K562 (cell line): ENCODE results near the gene CYP46A1. TPM values are rescaled to one million over a fixed set of nuclear protein-coding genes. Genes with fewer than 3 reads are reported as not detected.

ENCODE experiments used
- ATAC-seq: fragments of 200-7000 bp; cut with Tn5 transposase; 3 replicates; pipeline ENCODE4 v1.9.1; 2020; ENCODE audit warnings: moderate library complexity
- Bru-seq: library from RNA; stranded (reverse); fragments of 400-500 nt; gene quantifications from one replicate; lab custom pipeline; 2021; lab: Mats Ljungman, UMichigan
- BruChase-seq, 2 experiments: library from RNA; stranded (reverse); fragments of 400-500 nt; gene quantifications; one replicate each; lab custom pipeline; 2021; lab: Mats Ljungman, UMichigan
- BruUV-seq: library from RNA; stranded (reverse); fragments of 400-500 nt; replicated peaks from 2 replicates; lab custom pipeline; 2021; lab: Mats Ljungman, UMichigan
- CTCF ChIA-PET: fragments of 300-600 bp; formaldehyde crosslinking; extraction: SDS; loops from one replicate; lab custom pipeline; 2021; ENCODE audit warnings: low intra/inter-chr PET ratio; lab: Yijun Ruan, JAX
- POLR2A ChIA-PET: fragments of 300-600, 350-650 bp; sonication (Branson Sonifier 250); formaldehyde crosslinking; extraction: SDS; loops from one replicate; lab custom pipeline; 2021; ENCODE audit warnings: antibody characterized with exemption, inconsistent platforms; lab: Yijun Ruan, JAX
- DNase-seq, 4 experiments: peaks; one replicate each; pipeline versions ENCODE4 v3.0.0 to v3.0.0-alpha.2; 2011 to 2018; ENCODE audit warnings: low spot score in 3 of 4, mixed read lengths in 3 of 4; ENCODE audit errors: extremely low read depth in 1 of 4
- FAIRE-seq: peaks from 2 replicates; lab custom pipeline; 2011; peaks lifted over from hg19 to GRCh38; lab: Jason Lieb, UNC
- H2AFZ ChIP-seq: 2 replicates; pipeline ENCODE4 v1.6.0; 2011; ENCODE audit warnings: low read depth, low read length, control low read depth, inconsistent platforms
- H3K27ac ChIP-seq: fragments of 200-600 bp; 3 replicates; pipeline ENCODE4 v1.8.0; 2011; ENCODE audit warnings: low read depth, mild to moderate bottlenecking, control low read depth, inconsistent platforms, low read length, moderate library complexity, mixed read lengths; ENCODE audit errors: extremely low read depth
- H3K27me3 ChIP-seq, 2 experiments: fragments of 300-600 bp in 1 of 2; 2 replicates in 1 of 2; 3 replicates in 1 of 2; pipeline versions ENCODE4 v1.6.0 to v1.8.0; 2011; ENCODE audit warnings: inconsistent platforms in 2 of 2, low read length in 2 of 2, mild to moderate bottlenecking in 1 of 2, mixed read lengths in 1 of 2, moderate library complexity in 1 of 2; ENCODE audit not compliant: control insufficient read depth in 2 of 2, insufficient read depth in 2 of 2
- H3K36me3 ChIP-seq: fragments of 300-600 bp; 3 replicates; pipeline ENCODE4 v1.8.0; 2011; ENCODE audit warnings: mild to moderate bottlenecking, low read length, inconsistent platforms; ENCODE audit not compliant: control insufficient read depth, insufficient read depth
- H3K4me1 ChIP-seq, 2 experiments: fragments of 200-600 bp in 1 of 2; replicated peaks in 1 of 2; 2 replicates in 1 of 2; 3 replicates in 1 of 2; pipeline versions ENCODE4 v1.5.1 to v1.8.0; 2011; ENCODE audit warnings: inconsistent platforms in 2 of 2, low read length in 2 of 2, mild to moderate bottlenecking in 1 of 2, mixed read lengths in 1 of 2, moderate library complexity in 1 of 2; ENCODE audit not compliant: control insufficient read depth in 2 of 2, insufficient read depth in 2 of 2
- H3K4me2 ChIP-seq: 2 replicates; pipeline ENCODE4 v1.6.1; 2011; ENCODE audit warnings: low read length, control low read depth, inconsistent platforms, mixed read lengths; ENCODE audit not compliant: insufficient read depth
- H3K4me3 ChIP-seq: fragments of 200-600 bp; sonication (generic), shearing (Covaris generic); 2 replicates; pipeline ENCODE4 v1.5.1; 2016; ENCODE audit warnings: control low read depth, inconsistent platforms
- H3K79me2 ChIP-seq: fragments of 200-600 bp; 3 replicates; pipeline ENCODE4 v1.8.0; 2011; ENCODE audit warnings: low read length, inconsistent platforms; ENCODE audit not compliant: control insufficient read depth, insufficient read depth
- H3K9ac ChIP-seq, 2 experiments: 2 replicates each; pipeline versions ENCODE4 v1.6.0 to v1.6.1; 2011; ENCODE audit warnings: low read depth in 2 of 2, low read length in 2 of 2, control low read depth in 1 of 2, inconsistent platforms in 1 of 2, mild to moderate bottlenecking in 1 of 2, mixed read lengths in 1 of 2; ENCODE audit not compliant: insufficient read depth in 1 of 2
- H3K9me1 ChIP-seq: one replicate; pipeline ENCODE4 v1.6.0; 2011; ENCODE audit warnings: inconsistent platforms, mild to moderate bottlenecking, low read length, moderate library complexity; ENCODE audit not compliant: control insufficient read depth, insufficient read depth
- H3K9me3 ChIP-seq: replicated peaks from 2 replicates; pipeline ENCODE4 v1.5.1; 2011; ENCODE audit warnings: low read depth, low read length, inconsistent platforms; ENCODE audit not compliant: control insufficient read depth, insufficient read depth
- H4K20me1 ChIP-seq: replicated peaks from 2 replicates; pipeline ENCODE4 v1.6.1; 2011; ENCODE audit warnings: low read length, inconsistent platforms, mixed read lengths; ENCODE audit not compliant: control insufficient read depth, insufficient read depth
- POLR2H ChIP-seq: IDR thresholded peaks from 2 replicates; pipeline ENCODE4 v1.6.1; 2016; ENCODE audit warnings: missing genetic modification characterization, low read depth, mild to moderate bottlenecking, control low read depth, missing compliant biosample characterization, moderate library complexity
- RBM22 ChIP-seq: fragments of 200-400 bp; formaldehyde crosslinking; IDR thresholded peaks from 2 replicates; pipeline ENCODE4 v1.6.1; 2018; ENCODE audit warnings: low read length, low read depth; ENCODE audit not compliant: poor library complexity, severe bottlenecking
- TCFL5 ChIP-seq: fragments of 250-450 bp; sonication (Bioruptor Pico); conservative IDR thresholded peaks from 2 replicates; pipeline ENCODE4 v1.6.1; 2021; ENCODE audit warnings: mild to moderate bottlenecking, moderate library complexity, matching md5 sums
- ZBTB1 ChIP-seq: sonication (generic); formaldehyde crosslinking; IDR thresholded peaks from 2 replicates; pipeline ENCODE4 v1.8.1; 2023; ENCODE audit warnings: missing genetic modification reagents, low read depth, mild to moderate bottlenecking, borderline replicate concordance
- WGBS: fragments of 100-300 bp; shearing (Covaris generic); methylation state at CpG from one replicate; pipeline ENCODE4 v1.1.6; 2016; ENCODE audit warnings: low coverage, mixed read lengths; ENCODE audit not compliant: insufficient coverage; ENCODE audit errors: missing lambda C conversion rate; 5-methylcytosine and 5-hydroxymethylcytosine counted together
- in situ Hi-C: fragments of 300-500 bp; cut with MboI; formaldehyde crosslinking; loops from 4 replicates; pipeline ENCODE4 v1.15.0; 2018; ENCODE audit warnings: inconsistent platforms, mixed read lengths
- intact Hi-C: fragments of 100-400 bp; cut with micrococcal nuclease; formaldehyde crosslinking; loops from 2 replicates; pipeline ENCODE4 v1.14.2; 2022
- long read RNA-seq, 3 experiments: library from polyadenylated mRNA in 2 of 3; library from RNA in 1 of 3; unstranded in 2 of 3; stranded (forward) in 1 of 3; transcript quantifications; one replicate each; pipeline ENCODE4 v2.0.0, GENCODE V29; 2019 to 2022
- polyA minus RNA-seq, 3 experiments: library from RNA; depleted of rRNA, polyadenylated mRNA; stranded (reverse); fragments of >200 nt; gene quantifications; 2 replicates each; pipeline ENCODE4 v1.2.3, GENCODE V29; 2011
- polyA plus RNA-seq, 8 experiments: library from polyadenylated mRNA; depleted of rRNA in 4 of 8; stranded (reverse) in 5 of 8; unstranded in 3 of 8; fragments of >200 nt; fragmentation: Nextera tagmentation in 2 of 8; fragmentation: Illumina TruSeq in 1 of 8; extraction: Ambion mirVana in 2 of 8; extraction: Trizol in 1 of 8; gene quantifications; 2 replicates each; pipeline versions ENCODE4 v1.2.1 to v1.2.3, GENCODE V29; 2011 to 2014; ENCODE audit warnings: inconsistent platforms in 1 of 8, missing spikeins in 1 of 8
- total RNA-seq, 7 experiments: library from RNA; depleted of rRNA in 6 of 7; stranded (reverse); fragments of >200 nt in 6 of 7; fragmentation: Illumina TruSeq in 2 of 7; extraction: Trizol in 2 of 7; gene quantifications; 2 replicates each; pipeline versions ENCODE4 v1.2.1 to v1.2.3, GENCODE V29; 2011 to 2021; ENCODE audit warnings: low replicate concordance in 1 of 7
- TF ChIP-seq, protein P1 (sequence below): fragments of 450-650 bp; IDR thresholded peaks from 2 replicates; pipeline ENCODE4 v1.6.1; 2016; ENCODE audit warnings: low read depth
- TF ChIP-seq, protein P2 (sequence below): fragments of 250-450 bp; sonication (Bioruptor Pico); IDR thresholded peaks from 2 replicates; pipeline ENCODE4 v1.8.0; 2022; ENCODE audit warnings: moderate library complexity, mild to moderate bottlenecking, inconsistent platforms

The CYP46A1 gene
- not detected in 2 replicates for total RNA-seq (2011; cell fraction: chromatin; rRNA removed; ENCODE audit: low replicate concordance)
- total RNA-seq (2011; cell fraction: nucleolus; rRNA removed): not detected in 2 replicates
- total RNA-seq (2011; cell fraction: nucleoplasm; rRNA removed): not detected in 2 replicates
- total RNA-seq (2014; rRNA removed) (not detected in 2 replicates), total RNA-seq (2014; rRNA removed; fragmentation: Illumina TruSeq; extraction: Trizol) (not detected in 2 replicates), total RNA-seq (2015; rRNA removed; fragmentation: Illumina TruSeq; extraction: Trizol) (not detected in 2 replicates), total RNA-seq (2021) (not detected in 2 replicates), polyA plus RNA-seq (2011; rRNA removed) (not detected in 2 replicates), polyA plus RNA-seq (2014; fragmentation: Illumina TruSeq; extraction: Trizol) (not detected in 2 replicates), polyA plus RNA-seq (2014; fragmentation: Nextera tagmentation; extraction: Ambion mirVana) (not detected), polyA plus RNA-seq (2014; rRNA removed) (0.05 TPM in 1 of 2 replicates, not detected in the other), polyA minus RNA-seq (2011; rRNA and poly(A)+ RNA removed) (not detected in 2 replicates), Bru-seq, nascent RNA (percentile 15 among the genes with signal in this experiment), BruChase-seq, experiment 1, labeled RNA remaining after a 2-hour chase (percentile 12 among the genes with signal in this experiment), BruChase-seq, experiment 2, labeled RNA remaining after a 6-hour chase (percentile 5 among the genes with signal in this experiment)
- polyA plus RNA-seq (2011; cell fraction: cytosol; rRNA removed): not detected in 2 replicates
- 0.04 and 0.06 TPM in 2 replicates for polyA plus RNA-seq (2011; cell fraction: nucleus; rRNA removed)
- not detected in 2 replicates for polyA plus RNA-seq (2012)
- not detected in 2 replicates for polyA minus RNA-seq (2011; cell fraction: cytosol; rRNA and poly(A)+ RNA removed)
- polyA minus RNA-seq (2011; cell fraction: nucleus; rRNA and poly(A)+ RNA removed): not detected in 2 replicates
- long read RNA-seq, experiment 1: 0 reads
- long read RNA-seq, experiment 2: 0 reads
- long read RNA-seq, experiment 3: 0 reads

DNA sequence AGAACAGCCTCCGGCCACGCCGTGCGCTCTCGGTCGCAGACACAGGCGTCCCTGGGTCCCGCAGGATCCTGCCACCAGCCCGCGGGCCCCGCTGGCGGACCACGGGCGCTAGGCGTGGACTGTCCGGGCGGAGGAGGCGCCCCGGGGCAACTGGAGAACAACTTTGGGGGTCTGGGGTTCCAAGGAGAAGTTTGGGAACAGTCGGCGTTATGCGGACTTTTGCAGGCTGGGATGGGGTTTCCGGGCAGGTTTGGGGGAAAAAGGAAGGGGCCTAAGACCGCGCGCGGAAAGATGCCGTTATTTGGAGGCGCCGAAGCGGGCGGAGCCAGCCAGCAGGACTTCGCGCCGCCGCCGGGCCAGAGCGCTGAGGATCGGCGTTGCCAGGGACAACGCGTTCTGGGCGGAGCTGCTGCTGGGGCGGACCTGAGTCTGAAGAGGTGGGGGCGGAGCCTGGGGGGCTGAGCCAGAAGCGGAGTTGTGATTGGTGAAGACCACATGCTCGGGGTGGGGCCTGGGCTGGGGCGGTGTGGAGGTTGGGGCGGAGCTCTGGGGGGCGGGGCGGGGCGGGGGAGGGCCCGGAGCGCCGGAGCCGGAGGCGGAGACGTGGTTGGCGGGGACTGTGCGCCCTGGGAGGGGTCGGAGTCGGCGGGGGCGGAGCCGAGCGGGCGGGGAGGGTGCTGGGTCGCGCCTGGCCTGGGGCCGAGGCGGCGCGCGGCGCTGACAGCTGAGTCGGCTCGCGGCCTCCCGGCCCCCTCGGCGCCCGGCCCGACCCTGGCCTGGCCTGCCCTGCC, at the start of gene CYP46A1:
Gene CYP46A1 (plus strand): TSS at position 680 of the 791 bp plus-strand sequence. CDS start 120 bp downstream, outside the sequence.
- H3K27me3 ChIP-seq: peaks cover 2 to 15% of the 10 kb centered on the region in 2 experiments; a peak in 2 of 5 replicates
- BruUV-seq: no TSS peak
- peak within 1 kb of the TSS; percentile 79 for H3K4me2 ChIP-seq
- FAIRE-seq (peak; percentile 89), ATAC-seq (peak; percentile 96), DNase-seq (peak; percentile 97 to 99 (median 98))
- no peaks in the 10 kb centered on the region for H3K36me3 ChIP-seq
- POLR2A ChIA-PET: interaction anchor here (0.6 to 1.1 kb wide), 6 partner anchors 20 to 1469 kb away, joined by 3 to 6 read pairs (median 3); partner anchors contain the start of genes CCNK and SETD3
- no peaks in the 10 kb centered on the region for H3K9me3 ChIP-seq
- peak within 1 kb of the TSS; percentile 74 to 92; a peak in 3 of 4 replicates for H3K9ac ChIP-seq
- no peaks in the 10 kb centered on the region; the same call in 2 of the 3 replicates for H3K79me2 ChIP-seq
- peak within 1 kb of the TSS; percentile 75 for H3K27ac ChIP-seq
- intact Hi-C loops (loop anchor here (2.0 kb wide), 1 partner anchor 201 kb away; no protein-coding TSS in a partner anchor), in situ Hi-C loops (no loop called here)
- CTCF ChIA-PET: no interaction called here
- 2% methylated on average over 14 of the region's 83 CpGs for WGBS
- peaks cover 0 to 19% of the 10 kb centered on the region in 2 experiments; a peak in 2 of 5 replicates for H3K4me1 ChIP-seq
- peak within 1 kb of the TSS; percentile 94 for H2AFZ ChIP-seq
- peaks cover 2% of the 10 kb centered on the region; the same call in 1 of the 2 replicates for H4K20me1 ChIP-seq
- peak within 1 kb of the TSS; percentile 98 for H3K4me3 ChIP-seq
- H3K9me1 ChIP-seq: no peaks in the 10 kb centered on the region
- TF ChIP-seq, protein P1, sequence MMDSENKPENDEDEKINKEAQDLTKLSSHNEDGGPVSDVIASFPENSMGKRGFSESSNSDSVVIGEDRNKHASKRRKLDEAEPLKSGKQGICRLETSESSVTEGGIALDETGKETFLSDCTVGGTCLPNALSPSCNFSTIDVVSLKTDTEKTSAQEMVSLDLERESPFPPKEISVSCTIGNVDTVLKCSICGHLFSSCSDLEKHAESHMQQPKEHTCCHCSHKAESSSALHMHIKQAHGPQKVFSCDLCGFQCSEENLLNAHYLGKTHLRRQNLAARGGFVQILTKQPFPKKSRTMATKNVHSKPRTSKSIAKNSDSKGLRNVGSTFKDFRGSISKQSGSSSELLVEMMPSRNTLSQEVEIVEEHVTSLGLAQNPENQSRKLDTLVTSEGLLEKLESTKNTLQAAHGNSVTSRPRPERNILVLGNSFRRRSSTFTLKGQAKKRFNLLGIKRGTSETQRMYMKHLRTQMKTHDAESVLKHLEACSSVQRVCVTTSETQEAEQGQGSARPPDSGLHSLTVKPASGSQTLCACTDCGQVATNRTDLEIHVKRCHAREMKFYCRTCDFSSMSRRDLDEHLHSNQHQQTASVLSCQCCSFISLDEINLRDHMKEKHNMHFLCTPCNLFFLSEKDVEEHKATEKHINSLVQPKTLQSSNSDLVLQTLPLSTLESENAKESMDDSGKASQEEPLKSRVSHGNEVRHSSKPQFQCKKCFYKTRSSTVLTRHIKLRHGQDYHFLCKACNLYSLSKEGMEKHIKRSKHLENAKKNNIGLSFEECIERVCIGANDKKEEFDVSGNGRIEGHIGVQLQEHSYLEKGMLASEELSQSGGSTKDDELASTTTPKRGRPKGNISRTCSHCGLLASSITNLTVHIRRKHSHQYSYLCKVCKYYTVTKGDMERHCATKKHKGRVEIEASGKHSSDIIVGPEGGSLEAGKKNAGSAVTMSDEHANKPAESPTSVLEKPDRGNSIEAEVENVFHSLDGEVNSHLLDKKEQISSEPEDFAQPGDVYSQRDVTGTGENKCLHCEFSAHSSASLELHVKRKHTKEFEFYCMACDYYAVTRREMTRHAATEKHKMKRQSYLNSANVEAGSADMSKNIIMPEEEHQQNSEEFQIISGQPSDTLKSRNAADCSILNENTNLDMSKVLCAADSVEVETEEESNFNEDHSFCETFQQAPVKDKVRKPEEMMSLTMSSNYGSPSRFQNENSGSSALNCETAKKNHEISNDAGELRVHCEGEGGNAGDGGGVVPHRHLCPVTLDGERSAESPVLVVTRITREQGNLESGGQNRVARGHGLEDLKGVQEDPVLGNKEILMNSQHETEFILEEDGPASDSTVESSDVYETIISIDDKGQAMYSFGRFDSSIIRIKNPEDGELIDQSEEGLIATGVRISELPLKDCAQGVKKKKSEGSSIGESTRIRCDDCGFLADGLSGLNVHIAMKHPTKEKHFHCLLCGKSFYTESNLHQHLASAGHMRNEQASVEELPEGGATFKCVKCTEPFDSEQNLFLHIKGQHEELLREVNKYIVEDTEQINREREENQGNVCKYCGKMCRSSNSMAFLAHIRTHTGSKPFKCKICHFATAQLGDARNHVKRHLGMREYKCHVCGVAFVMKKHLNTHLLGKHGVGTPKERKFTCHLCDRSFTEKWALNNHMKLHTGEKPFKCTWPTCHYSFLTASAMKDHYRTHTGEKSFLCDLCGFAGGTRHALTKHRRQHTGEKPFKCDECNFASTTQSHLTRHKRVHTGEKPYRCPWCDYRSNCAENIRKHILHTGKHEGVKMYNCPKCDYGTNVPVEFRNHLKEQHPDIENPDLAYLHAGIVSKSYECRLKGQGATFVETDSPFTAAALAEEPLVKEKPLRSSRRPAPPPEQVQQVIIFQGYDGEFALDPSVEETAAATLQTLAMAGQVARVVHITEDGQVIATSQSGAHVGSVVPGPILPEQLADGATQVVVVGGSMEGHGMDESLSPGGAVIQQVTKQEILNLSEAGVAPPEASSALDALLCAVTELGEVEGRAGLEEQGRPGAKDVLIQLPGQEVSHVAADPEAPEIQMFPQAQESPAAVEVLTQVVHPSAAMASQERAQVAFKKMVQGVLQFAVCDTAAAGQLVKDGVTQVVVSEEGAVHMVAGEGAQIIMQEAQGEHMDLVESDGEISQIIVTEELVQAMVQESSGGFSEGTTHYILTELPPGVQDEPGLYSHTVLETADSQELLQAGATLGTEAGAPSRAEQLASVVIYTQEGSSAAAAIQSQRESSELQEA: no peak
- TF ChIP-seq RBM22 (no peak), POLR2H (tag) (no peak), ZBTB1 (CRISPR knock-in tag) (no peak), TCFL5 (CRISPR knock-in tag) (no peak)
- TF ChIP-seq, protein P2, sequence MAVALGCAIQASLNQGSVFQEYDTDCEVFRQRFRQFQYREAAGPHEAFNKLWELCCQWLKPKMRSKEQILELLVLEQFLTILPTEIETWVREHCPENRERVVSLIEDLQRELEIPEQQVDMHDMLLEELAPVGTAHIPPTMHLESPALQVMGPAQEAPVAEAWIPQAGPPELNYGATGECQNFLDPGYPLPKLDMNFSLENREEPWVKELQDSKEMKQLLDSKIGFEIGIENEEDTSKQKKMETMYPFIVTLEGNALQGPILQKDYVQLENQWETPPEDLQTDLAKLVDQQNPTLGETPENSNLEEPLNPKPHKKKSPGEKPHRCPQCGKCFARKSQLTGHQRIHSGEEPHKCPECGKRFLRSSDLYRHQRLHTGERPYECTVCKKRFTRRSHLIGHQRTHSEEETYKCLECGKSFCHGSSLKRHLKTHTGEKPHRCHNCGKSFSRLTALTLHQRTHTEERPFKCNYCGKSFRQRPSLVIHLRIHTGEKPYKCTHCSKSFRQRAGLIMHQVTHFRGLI: no peak
